ENCODE measurements around the gene TEKT5.

TEKT5 gene

GRCh38 chr16:10729104-10730048, 34.6 kb upstream of the TEKT5 start:
- Histone ChIP-seq H3K4me3 (ENCODE audit: low read length) (no peak overlapping the region), H3K4me1 (ENCODE audit: insufficient read depth, low read length) (no peaks in the 10 kb centered on the region), H3K36me3 (ENCODE audit: insufficient read depth, low read depth, low read length) (no peaks in the 10 kb centered on the region), H3K9ac (ENCODE audit: low read depth, low read length) (no peak overlapping the region), H3K27ac (ENCODE audit: low read length) (no peak overlapping the region), H3K27me3 (ENCODE audit: insufficient read depth, low read length) (no peaks in the 10 kb centered on the region), H3K9me3 (ENCODE audit: insufficient read depth, low read depth, low read length) (peaks cover 5% of the 10 kb centered on the region; the same call in 1 of the 2 replicates)

GRCh38 chr16:10728003-10728887, 33.5 kb upstream of the TEKT5 start:
- H3K4me1 ChIP-seq (ENCODE audit: insufficient read depth, low read length), result no peaks in the 10 kb centered on the region
- H3K9me3 ChIP-seq (ENCODE audit: insufficient read depth, low read depth, low read length), result peaks cover 3% of the 10 kb centered on the region; the same call in 1 of the 2 replicates
- H3K36me3 ChIP-seq (ENCODE audit: insufficient read depth, low read depth, low read length), result no peaks in the 10 kb centered on the region
- H3K27ac ChIP-seq (ENCODE audit: low read length), result no peak overlapping the region
- no peak overlapping the region for H3K9ac ChIP-seq (ENCODE audit: low read depth, low read length)
- H3K27me3 ChIP-seq (ENCODE audit: insufficient read depth, low read length), result no peaks in the 10 kb centered on the region
- no peak overlapping the region for H3K4me3 ChIP-seq (ENCODE audit: low read length)

- H3K36me3 ChIP-seq (ENCODE audit: insufficient read depth, low read depth, low read length), result no peaks in the 10 kb centered on the region
- H3K4me3 ChIP-seq (ENCODE audit: low read length), result no peak overlapping the region
- H3K4me1 ChIP-seq (ENCODE audit: insufficient read depth, low read length), result no peaks in the 10 kb centered on the region
- H3K9ac ChIP-seq (ENCODE audit: low read depth, low read length), result no peak overlapping the region
- H3K27me3 ChIP-seq (ENCODE audit: insufficient read depth, low read length), result no peaks in the 10 kb centered on the region
- H3K9me3 ChIP-seq (ENCODE audit: insufficient read depth, low read depth, low read length), result peaks cover 29% of the 10 kb centered on the region; the same call in 1 of the 2 replicates
- no peak overlapping the region for H3K27ac ChIP-seq (ENCODE audit: low read length)
Observed at GRCh38 chr16:10708969-10709368, 14.2 kb upstream of the TEKT5 start.

- no peak overlapping the region for H3K27ac ChIP-seq (ENCODE audit: low read length)
- H3K27me3 ChIP-seq (ENCODE audit: insufficient read depth, low read length), result no peaks in the 10 kb centered on the region
- H3K4me3 ChIP-seq (ENCODE audit: low read length), result no peak overlapping the region
- H3K9ac ChIP-seq (ENCODE audit: low read depth, low read length), result no peak overlapping the region
- H3K4me1 ChIP-seq (ENCODE audit: insufficient read depth, low read length), result no peaks in the 10 kb centered on the region
- H3K36me3 ChIP-seq (ENCODE audit: insufficient read depth, low read depth, low read length), result no peaks in the 10 kb centered on the region
- peaks cover 21% of the 10 kb centered on the region; the same call in 1 of the 2 replicates for H3K9me3 ChIP-seq (ENCODE audit: insufficient read depth, low read depth, low read length)
Observed at GRCh38 chr16:10699756-10700155, 5.0 kb upstream of the TEKT5 start.

GRCh38 chr16:10694306-10694705, 424 bp downstream of the TEKT5 start:
- Histone ChIP-seq H3K9me3 (ENCODE audit: insufficient read depth, low read depth, low read length) (no peaks in the 10 kb centered on the region), H3K9ac (ENCODE audit: low read depth, low read length) (no peak overlapping the region), H3K27me3 (ENCODE audit: insufficient read depth, low read length) (no peaks in the 10 kb centered on the region), H3K4me3 (ENCODE audit: low read length) (no peak overlapping the region), H3K4me1 (ENCODE audit: insufficient read depth, low read length) (no peaks in the 10 kb centered on the region), H3K36me3 (ENCODE audit: insufficient read depth, low read depth, low read length) (no peaks in the 10 kb centered on the region), H3K27ac (ENCODE audit: low read length) (no peak overlapping the region)

- H3K27ac ChIP-seq (ENCODE audit: low read length), result no peak overlapping the region
- no peak overlapping the region for H3K9ac ChIP-seq (ENCODE audit: low read depth, low read length)
- H3K9me3 ChIP-seq (ENCODE audit: insufficient read depth, low read depth, low read length), result no peaks in the 10 kb centered on the region
- H3K27me3 ChIP-seq (ENCODE audit: insufficient read depth, low read length), result no peaks in the 10 kb centered on the region
- H3K36me3 ChIP-seq (ENCODE audit: insufficient read depth, low read depth, low read length), result no peaks in the 10 kb centered on the region
- H3K4me3 ChIP-seq (ENCODE audit: low read length), result no peak overlapping the region
- H3K4me1 ChIP-seq (ENCODE audit: insufficient read depth, low read length), result no peaks in the 10 kb centered on the region
Observed at GRCh38 chr16:10693889-10694288, 841 bp downstream of the TEKT5 start.

GRCh38 chr16:10692470-10692869, 2.3 kb downstream of the TEKT5 start:
- Histone ChIP-seq H3K36me3 (ENCODE audit: insufficient read depth, low read depth, low read length) (no peaks in the 10 kb centered on the region), H3K4me1 (ENCODE audit: insufficient read depth, low read length) (no peaks in the 10 kb centered on the region), H3K4me3 (ENCODE audit: low read length) (no peak overlapping the region), H3K9me3 (ENCODE audit: insufficient read depth, low read depth, low read length) (no peaks in the 10 kb centered on the region), H3K9ac (ENCODE audit: low read depth, low read length) (no peak overlapping the region), H3K27ac (ENCODE audit: low read length) (no peak overlapping the region), H3K27me3 (ENCODE audit: insufficient read depth, low read length) (no peaks in the 10 kb centered on the region)

- Histone ChIP-seq H3K9ac (ENCODE audit: low read depth, low read length) (no peak overlapping the region), H3K36me3 (ENCODE audit: insufficient read depth, low read depth, low read length) (no peaks in the 10 kb centered on the region), H3K27me3 (ENCODE audit: insufficient read depth, low read length) (no peaks in the 10 kb centered on the region), H3K9me3 (ENCODE audit: insufficient read depth, low read depth, low read length) (no peaks in the 10 kb centered on the region), H3K27ac (ENCODE audit: low read length) (no peak overlapping the region), H3K4me3 (ENCODE audit: low read length) (no peak overlapping the region), H3K4me1 (ENCODE audit: insufficient read depth, low read length) (no peaks in the 10 kb centered on the region; the same call in 1 of the 2 replicates)
Observed at GRCh38 chr16:10688726-10689125, 6.0 kb downstream of the TEKT5 start.

GRCh38 chr16:10688291-10688690, 6.4 kb downstream of the TEKT5 start:
- Histone ChIP-seq H3K36me3 (ENCODE audit: insufficient read depth, low read depth, low read length) (no peaks in the 10 kb centered on the region), H3K4me1 (ENCODE audit: insufficient read depth, low read length) (no peaks in the 10 kb centered on the region; the same call in 1 of the 2 replicates), H3K9me3 (ENCODE audit: insufficient read depth, low read depth, low read length) (no peaks in the 10 kb centered on the region), H3K9ac (ENCODE audit: low read depth, low read length) (no peak overlapping the region), H3K27me3 (ENCODE audit: insufficient read depth, low read length) (no peaks in the 10 kb centered on the region), H3K27ac (ENCODE audit: low read length) (no peak overlapping the region), H3K4me3 (ENCODE audit: low read length) (no peak overlapping the region)

GRCh38 chr16:10685709-10686108, 9.0 kb downstream of the TEKT5 start:
- no peaks in the 10 kb centered on the region for H3K36me3 ChIP-seq (ENCODE audit: insufficient read depth, low read depth, low read length)
- H3K9me3 ChIP-seq (ENCODE audit: insufficient read depth, low read depth, low read length), result no peaks in the 10 kb centered on the region
- H3K9ac ChIP-seq (ENCODE audit: low read depth, low read length), result no peak overlapping the region
- no peak overlapping the region for H3K27ac ChIP-seq (ENCODE audit: low read length)
- H3K4me1 ChIP-seq (ENCODE audit: insufficient read depth, low read length), result no peaks in the 10 kb centered on the region; the same call in 1 of the 2 replicates
- H3K4me3 ChIP-seq (ENCODE audit: low read length), result no peak overlapping the region
- no peaks in the 10 kb centered on the region for H3K27me3 ChIP-seq (ENCODE audit: insufficient read depth, low read length)

GRCh38 chr16:10684511-10685151, 10.1 kb downstream of the TEKT5 start:
- no peak overlapping the region for H3K27ac ChIP-seq (ENCODE audit: low read length)
- no peaks in the 10 kb centered on the region for H3K9me3 ChIP-seq (ENCODE audit: insufficient read depth, low read depth, low read length)
- no peak overlapping the region for H3K4me3 ChIP-seq (ENCODE audit: low read length)
- H3K4me1 ChIP-seq (ENCODE audit: insufficient read depth, low read length), result no peaks in the 10 kb centered on the region; the same call in 1 of the 2 replicates
- no peak overlapping the region for H3K9ac ChIP-seq (ENCODE audit: low read depth, low read length)
- no peaks in the 10 kb centered on the region for H3K36me3 ChIP-seq (ENCODE audit: insufficient read depth, low read depth, low read length)
- no peaks in the 10 kb centered on the region for H3K27me3 ChIP-seq (ENCODE audit: insufficient read depth, low read length)

Measured in iPS-20b (cell line).